GM21825 (cell line): ENCODE data around the gene GRID2IP.

Experiments
- ATAC-seq: cut with Tn5 transposase; IDR thresholded peaks from one replicate; pipeline ENCODE4 v1.9.1; 2021; ENCODE audit warnings: mild to moderate bottlenecking, moderate library complexity; ENCODE audit not compliant: unreplicated experiment

Gene GRID2IP

GRCh38 chr7:6563936-6564770, 12.9 kb upstream of the GRID2IP start:
- ATAC-seq, result no peak

GRCh38 chr7:6562106-6562505, 10.8 kb upstream of the GRID2IP start:
- no peak for ATAC-seq

- no peak for ATAC-seq
Measured at GRCh38 chr7:6559896-6560295, 8.6 kb upstream of the GRID2IP start.

GRCh38 chr7:6558837-6559236, 7.6 kb upstream of the GRID2IP start:
- ATAC-seq, result no peak

- no peak for ATAC-seq
Measured at GRCh38 chr7:6556196-6556595, 4.9 kb upstream of the GRID2IP start.

GRCh38 chr7:6554848-6555247, 3.6 kb upstream of the GRID2IP start:
- ATAC-seq, result no peak

- no peak for ATAC-seq
Measured at GRCh38 chr7:6553448-6554044, 2.3 kb upstream of the GRID2IP start.

- ATAC-seq, result no peak
Measured at GRCh38 chr7:6547400-6547799, 3.9 kb downstream of the GRID2IP start.

GRCh38 chr7:6546498-6547251, 4.6 kb downstream of the GRID2IP start:
- ATAC-seq, result no peak

- no peak for ATAC-seq
Measured at GRCh38 chr7:6545398-6546126, 5.7 kb downstream of the GRID2IP start.

- no peak for ATAC-seq
Measured at GRCh38 chr7:6542368-6542767, 8.9 kb downstream of the GRID2IP start.

- ATAC-seq, result peak; percentile 46
Measured at GRCh38 chr7:6536262-6537260, 14.7 kb downstream of the GRID2IP start.

GRCh38 chr7:6533893-6534495, 17.3 kb downstream of the GRID2IP start:
- ATAC-seq, result no peak

GRCh38 chr7:6532516-6532915, 18.7 kb downstream of the GRID2IP start:
- no peak for ATAC-seq

- ATAC-seq, result no peak
Measured at GRCh38 chr7:6531492-6532279, 19.6 kb downstream of the GRID2IP start.

- ATAC-seq, result peak; percentile 45
Measured at GRCh38 chr7:6530626-6531491, 20.4 kb downstream of the GRID2IP start.

GRCh38 chr7:6529643-6530042, 21.6 kb downstream of the GRID2IP start:
- ATAC-seq, result no peak
